Esophagus (tissue), 2 donors: ENCODE data around the gene KIRREL2. TPM values are rescaled to one million over a fixed set of nuclear protein-coding genes. Genes with fewer than 3 reads are reported as not detected.

Experiments
- H3K27ac ChIP-seq, 2 donors: one replicate each; pipeline ENCODE4 v1.5.1; 2013; ENCODE audit warnings: low read depth in 2 of 2, mild to moderate bottlenecking in 2 of 2, inconsistent platforms in 1 of 2, low read length in 1 of 2, moderate library complexity in 1 of 2
- H3K27me3 ChIP-seq, 2 donors: one replicate each; pipeline ENCODE4 v1.6.1; 2013; ENCODE audit warnings: low read length in 2 of 2, control low read depth in 1 of 2, mild to moderate bottlenecking in 1 of 2; ENCODE audit not compliant: insufficient read depth in 2 of 2, control insufficient read depth in 1 of 2
- H3K36me3 ChIP-seq, 2 donors: one replicate each; pipeline ENCODE4 v1.6.1; 2013; ENCODE audit warnings: low read length in 1 of 2; ENCODE audit not compliant: control insufficient read depth in 2 of 2, insufficient read depth in 2 of 2
- H3K4me1 ChIP-seq, 2 donors: one replicate each; pipeline ENCODE4 v1.6.1; 2013; ENCODE audit warnings: low read length in 1 of 2; ENCODE audit not compliant: control insufficient read depth in 2 of 2, insufficient read depth in 2 of 2
- H3K4me3 ChIP-seq, 2 donors: one replicate each; pipeline ENCODE4 v1.5.1; 2013; ENCODE audit warnings: low read length in 2 of 2, mild to moderate bottlenecking in 2 of 2, low read depth in 1 of 2, moderate library complexity in 1 of 2
- H3K9me3 ChIP-seq, 2 donors: one replicate each; pipeline ENCODE4 v1.6.1; 2013; ENCODE audit warnings: mild to moderate bottlenecking in 2 of 2, low read depth in 1 of 2, low read length in 1 of 2, moderate library complexity in 1 of 2; ENCODE audit not compliant: control insufficient read depth in 2 of 2, insufficient read depth in 1 of 2
- WGBS, 2 donors: extraction: QIAGEN DNeasy Blood & Tissue Kit; methylation state at CpG; one replicate each; pipeline ENCODE4 v1.1.7; 2013; 5-methylcytosine and 5-hydroxymethylcytosine counted together
- polyA plus RNA-seq, 2 donors: library from polyadenylated mRNA; stranded (reverse); fragments of 200-250 nt; gene quantifications; one replicate each; pipeline ENCODE4 v1.2.3, GENCODE V29; 2013
- donor health status: healthy with polysubstance abuse.
- donor health status: Bipolar disorder and iron deficiency.

KIRREL2 gene
- polyA plus RNA-seq, 2 donors = 0.02 TPM; not detected in 1

DNA sequence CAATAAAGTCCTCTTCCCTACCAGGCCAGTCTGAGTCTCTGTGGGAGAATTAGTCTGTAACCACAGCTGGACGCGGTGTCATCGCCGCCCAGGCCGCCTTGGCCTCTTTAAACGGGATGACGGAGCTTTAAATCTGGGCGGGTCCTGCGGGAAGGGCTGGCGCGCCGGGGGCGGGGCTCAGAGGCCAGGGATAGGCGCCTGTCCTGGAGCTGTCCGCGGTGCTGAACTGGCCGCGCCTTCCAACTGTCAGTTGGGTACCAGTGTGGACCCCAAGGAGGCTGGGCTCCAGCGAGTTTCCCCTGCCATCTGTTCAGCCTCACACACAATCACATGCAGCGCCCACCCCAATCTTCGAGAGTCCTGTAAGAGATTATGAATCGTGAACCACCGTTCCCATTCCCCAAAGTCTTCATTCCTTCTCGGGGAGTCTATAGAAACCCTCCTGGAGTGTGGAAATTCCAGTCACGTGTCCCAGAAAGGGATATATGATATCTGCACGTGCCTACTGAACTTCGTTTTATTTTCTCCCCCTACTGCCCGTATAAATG is 23.1 kb downstream of the KIRREL2 start:
- H3K36me3 ChIP-seq = no peaks in the 10 kb centered on the region
- WGBS, 2 donors = 2 to 3% methylated on average over 27 to 28 of the region's 28 CpGs
- no peaks in the 10 kb centered on the region for H3K9me3 ChIP-seq
- no peak overlapping the region for H3K4me3 ChIP-seq
- H3K27me3 ChIP-seq = no peaks in the 10 kb centered on the region
- no peaks in the 10 kb centered on the region for H3K4me1 ChIP-seq
- no peak overlapping the region for H3K27ac ChIP-seq

DNA sequence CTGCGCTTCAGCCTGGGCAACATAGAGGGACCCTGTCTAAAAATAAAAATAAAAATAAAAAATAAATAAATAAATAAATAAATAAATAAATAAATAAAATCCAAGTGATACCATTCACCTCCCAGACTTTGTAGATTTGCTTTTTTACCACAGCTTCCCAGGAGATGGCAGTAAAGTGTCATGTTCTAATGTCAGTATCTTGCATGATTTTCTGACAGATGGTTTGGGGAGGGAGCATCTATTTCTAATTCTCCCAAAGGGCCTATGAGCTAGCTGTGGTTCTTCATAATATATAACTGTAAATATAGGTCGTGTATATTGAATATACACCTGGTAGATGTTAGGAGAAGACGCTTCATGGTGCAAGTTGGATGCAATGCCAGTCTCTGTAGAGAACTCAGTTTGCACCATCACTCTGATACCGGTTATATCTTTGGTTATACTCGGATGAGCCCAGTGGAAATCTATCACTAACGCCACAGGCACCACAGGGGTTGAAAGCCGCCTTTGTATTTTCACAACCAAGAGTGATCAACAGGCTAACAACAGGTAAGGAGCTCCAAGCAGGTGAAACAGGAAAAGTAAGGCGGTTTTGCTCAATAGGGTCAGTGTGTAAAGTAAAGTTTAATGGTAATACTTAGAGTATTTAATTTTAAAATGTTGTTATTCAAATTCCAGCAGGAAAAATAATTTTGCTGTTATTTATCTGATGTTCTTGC is 25.6 kb downstream of the KIRREL2 start:
- Histone ChIP-seq H3K4me3 (no peak overlapping the region), H3K27me3 (no peaks in the 10 kb centered on the region), H3K9me3 (no peaks in the 10 kb centered on the region), H3K27ac (no peak overlapping the region), H3K36me3 (peaks cover 0 to 4% of the 10 kb centered on the region in 2 donors), H3K4me1 (no peaks in the 10 kb centered on the region)
- WGBS, 2 donors = 25 to 28% methylated on average over 8 of the region's 8 CpGs

DNA sequence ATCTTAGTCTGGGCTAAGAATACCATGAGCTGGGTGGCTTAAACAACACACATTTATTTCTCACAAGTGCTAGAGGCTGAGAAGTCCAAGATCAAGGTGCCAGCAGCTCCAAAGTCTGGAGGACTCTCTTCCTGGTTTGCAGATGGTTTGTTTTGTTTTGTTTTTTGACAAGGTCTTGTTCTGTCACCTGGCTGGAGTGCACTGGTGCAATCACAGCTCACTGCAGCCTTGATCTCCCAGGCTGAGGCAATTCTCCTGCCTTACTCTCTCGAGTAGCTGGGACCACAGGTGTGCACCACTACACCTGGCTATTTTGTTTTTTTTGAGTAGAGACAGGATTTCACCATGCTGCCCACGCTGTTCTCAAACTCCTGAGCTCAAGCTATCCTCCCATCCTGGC is 27.2 kb downstream of the KIRREL2 start:
- Histone ChIP-seq H3K27me3 (no peaks in the 10 kb centered on the region), H3K4me3 (no peak overlapping the region), H3K36me3 (peaks cover 6 to 16% of the 10 kb centered on the region in 2 donors), H3K9me3 (no peaks in the 10 kb centered on the region), H3K27ac (no peak overlapping the region), H3K4me1 (no peaks in the 10 kb centered on the region)
- 47 to 59% methylated on average over 2 of the region's 2 CpGs for WGBS, 2 donors

DNA sequence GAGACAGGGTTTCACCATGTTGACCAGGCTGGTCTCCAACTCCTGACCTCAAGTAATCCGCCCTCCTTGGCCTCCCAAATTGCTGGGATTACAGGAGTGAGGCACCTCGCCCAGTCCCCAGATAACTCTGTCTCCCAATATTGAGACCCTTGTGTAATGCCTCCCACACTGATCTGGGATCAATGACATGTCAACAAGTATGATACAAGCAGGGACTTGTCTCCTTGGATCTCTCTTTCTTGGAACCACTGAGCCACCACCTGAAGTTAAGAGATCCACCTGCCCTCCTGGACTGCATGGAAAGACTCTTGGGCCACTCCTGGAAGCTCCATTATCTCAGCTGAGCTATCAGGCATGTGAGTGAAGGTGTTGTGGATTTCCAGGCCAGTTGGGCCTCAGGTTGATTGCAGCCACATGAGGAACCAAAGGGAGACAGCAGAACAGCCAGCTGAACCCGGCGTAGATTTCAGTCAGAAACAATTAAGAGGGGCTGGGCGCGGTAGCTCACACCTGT is 28.6 kb downstream of the KIRREL2 start:
- Histone ChIP-seq H3K36me3 (peaks cover 17 to 26% of the 10 kb centered on the region in 2 donors), H3K27me3 (no peaks in the 10 kb centered on the region), H3K4me1 (no peaks in the 10 kb centered on the region), H3K4me3 (no peak overlapping the region), H3K9me3 (no peaks in the 10 kb centered on the region), H3K27ac (no peak overlapping the region)
- 89 to 91% methylated on average over 6 of the region's 6 CpGs for WGBS, 2 donors

DNA sequence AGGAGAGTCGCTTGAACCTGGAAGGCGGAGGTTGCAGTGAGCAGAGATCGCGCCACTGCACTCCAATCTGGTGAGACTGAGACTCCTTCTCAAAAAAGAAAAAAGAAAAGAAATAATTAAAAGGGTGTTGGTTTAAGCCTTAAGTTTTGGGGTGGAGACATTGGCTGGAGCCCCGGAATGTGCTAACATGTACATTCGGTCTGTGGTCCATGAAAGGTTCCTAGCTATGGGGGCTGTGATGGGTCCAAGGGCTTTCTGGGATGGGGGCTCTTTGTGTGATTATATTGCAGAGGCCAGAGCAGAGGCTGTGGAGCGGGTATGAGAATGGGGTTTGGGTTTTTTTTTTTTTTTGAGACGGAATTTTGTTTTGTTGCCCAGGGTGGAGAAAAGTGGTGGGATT is 29.2 kb downstream of the KIRREL2 start:
- H3K9me3 ChIP-seq = no peaks in the 10 kb centered on the region
- no peak overlapping the region for H3K4me3 ChIP-seq
- WGBS, 2 donors = 92 to 93% methylated on average over 7 to 8 of the region's 8 CpGs
- H3K27me3 ChIP-seq = no peaks in the 10 kb centered on the region
- peaks cover 18 to 27% of the 10 kb centered on the region in 2 donors for H3K36me3 ChIP-seq
- H3K27ac ChIP-seq = no peak overlapping the region
- no peaks in the 10 kb centered on the region for H3K4me1 ChIP-seq

DNA sequence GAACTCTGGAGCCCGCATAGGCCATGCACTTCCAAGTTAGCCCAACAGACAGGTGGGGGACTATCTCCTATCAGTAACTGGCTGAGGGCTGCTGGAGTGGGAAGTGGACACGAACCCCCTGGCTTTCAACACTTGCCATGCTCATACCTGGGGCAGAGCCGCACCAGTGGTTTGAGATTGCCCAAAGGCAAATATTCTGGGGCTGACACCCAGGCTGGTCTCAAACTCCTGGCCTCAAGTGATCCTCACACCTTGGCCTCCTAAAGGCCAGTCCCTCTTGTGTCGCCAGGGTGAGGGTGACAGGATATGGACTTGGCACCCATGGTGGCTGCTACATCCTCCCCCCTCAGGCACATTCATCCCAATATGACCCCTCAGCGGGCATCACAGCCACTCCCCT is 30.5 kb downstream of the KIRREL2 start:
- Histone ChIP-seq H3K9me3 (no peaks in the 10 kb centered on the region), H3K36me3 (peaks cover 18 to 28% of the 10 kb centered on the region in 2 donors), H3K27ac (no peak overlapping the region), H3K4me3 (no peak overlapping the region), H3K4me1 (no peaks in the 10 kb centered on the region), H3K27me3 (no peaks in the 10 kb centered on the region)
- WGBS, 2 donors = 93 to 96% methylated on average over 5 of the region's 5 CpGs

DNA sequence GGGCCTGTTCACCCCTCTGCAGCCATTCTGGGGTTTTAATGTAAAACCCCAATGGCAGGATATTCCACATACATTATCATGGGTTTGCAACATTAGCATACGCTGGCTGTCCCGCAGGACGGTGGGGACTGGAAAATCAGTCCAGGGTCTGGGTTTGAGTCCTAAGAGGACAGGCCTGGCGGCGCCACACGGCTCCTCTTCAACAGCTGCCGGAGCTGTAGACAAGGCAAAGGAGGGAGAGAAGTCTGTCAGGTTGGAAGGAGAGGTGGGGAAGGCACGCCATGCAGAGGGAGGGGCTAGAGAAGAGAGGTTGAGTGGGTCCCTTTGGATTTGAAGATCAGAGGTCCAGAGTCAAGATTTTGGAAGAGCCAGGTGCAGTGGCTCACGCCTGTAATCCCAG is 31.7 kb downstream of the KIRREL2 start:
- H3K4me1 ChIP-seq = no peaks in the 10 kb centered on the region
- no peaks in the 10 kb centered on the region for H3K9me3 ChIP-seq
- no peaks in the 10 kb centered on the region for H3K27me3 ChIP-seq
- WGBS, 2 donors = 94% methylated on average over 9 of the region's 9 CpGs
- H3K27ac ChIP-seq = no peak overlapping the region
- H3K36me3 ChIP-seq = peaks cover 18 to 28% of the 10 kb centered on the region in 2 donors
- H3K4me3 ChIP-seq = no peak overlapping the region

DNA sequence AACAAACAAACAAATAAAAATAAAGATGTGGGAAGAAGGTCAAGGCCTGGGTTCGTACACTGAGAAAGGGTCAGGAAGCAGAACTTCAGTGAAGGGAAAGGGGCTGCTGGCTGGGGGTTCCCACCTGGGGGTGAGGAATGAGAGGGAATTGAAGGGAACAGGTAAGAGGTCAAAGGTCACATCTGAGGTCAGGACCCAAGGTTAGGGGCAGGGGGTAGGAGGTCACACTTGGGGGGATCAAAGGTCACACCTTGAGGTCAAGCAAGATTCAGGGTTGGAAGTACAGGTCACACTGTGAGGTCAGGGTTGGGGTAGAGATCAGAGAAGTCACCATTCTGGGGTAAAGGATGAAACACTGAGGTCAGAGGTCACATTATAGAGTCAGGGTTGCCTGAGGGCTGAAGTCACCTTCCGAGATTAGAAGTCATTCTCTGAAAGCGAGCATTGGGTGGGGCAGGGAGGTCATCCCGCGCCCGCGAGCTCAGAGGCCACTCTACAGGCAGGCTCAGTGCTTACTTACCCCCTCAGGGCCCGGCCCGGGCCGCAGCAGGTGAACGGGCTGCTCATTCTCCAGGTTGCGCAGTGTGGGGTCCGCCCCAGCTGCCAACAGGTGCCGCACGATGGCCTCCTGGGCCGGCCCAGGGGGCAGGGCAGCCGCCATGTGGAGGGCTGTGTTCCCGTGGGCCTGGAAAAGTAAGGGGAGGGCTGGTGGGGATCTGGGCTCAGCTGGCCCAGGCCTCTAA is 32.8 kb downstream of the KIRREL2 start:
- Histone ChIP-seq H3K9me3 (no peaks in the 10 kb centered on the region), H3K36me3 (peaks cover 18 to 28% of the 10 kb centered on the region in 2 donors), H3K27ac (no peak overlapping the region), H3K4me3 (no peak overlapping the region), H3K27me3 (no peaks in the 10 kb centered on the region), H3K4me1 (no peaks in the 10 kb centered on the region)
- WGBS, 2 donors = 92 to 94% methylated on average over 18 of the region's 18 CpGs

DNA sequence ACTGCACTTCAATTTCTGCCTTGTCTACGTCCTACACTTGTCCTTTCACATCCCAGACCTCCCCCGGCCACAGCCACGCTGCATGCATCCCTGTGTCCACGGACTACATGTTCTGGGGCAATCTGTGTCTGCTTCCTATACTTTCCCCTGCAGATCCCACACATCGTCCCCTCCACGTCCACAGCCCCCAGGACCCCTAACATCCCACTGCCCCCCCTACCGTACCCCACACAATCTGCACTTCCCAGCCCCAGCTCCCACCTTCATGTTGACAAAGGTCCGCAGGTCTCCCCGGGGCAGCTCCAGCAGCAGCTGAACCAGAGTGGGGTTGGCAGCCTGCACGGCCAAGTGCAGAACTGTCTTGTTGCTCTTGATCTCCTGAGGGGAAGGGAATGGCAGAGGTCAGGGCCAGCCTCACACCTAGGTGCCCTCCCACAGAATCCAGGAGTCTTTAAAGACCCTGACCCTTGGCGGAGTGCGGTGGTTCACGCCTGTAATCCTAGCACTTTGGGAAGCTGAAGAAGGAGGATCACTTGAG is 33.5 kb downstream of the KIRREL2 start:
- 93 to 96% methylated on average over 13 of the region's 13 CpGs for WGBS, 2 donors
- H3K4me3 ChIP-seq = no peak overlapping the region
- H3K9me3 ChIP-seq = no peaks in the 10 kb centered on the region
- no peaks in the 10 kb centered on the region for H3K27me3 ChIP-seq
- peaks cover 18 to 28% of the 10 kb centered on the region in 2 donors for H3K36me3 ChIP-seq
- H3K27ac ChIP-seq = no peak overlapping the region
- H3K4me1 ChIP-seq = no peaks in the 10 kb centered on the region
